HG03442 (cell line): ENCODE results near the gene ZNF224.

Experiments
- ATAC-seq: cut with Tn5 transposase; IDR thresholded peaks from one replicate; pipeline ENCODE4 v1.9.1; 2021; ENCODE audit warnings: mild to moderate bottlenecking, moderate library complexity; ENCODE audit not compliant: unreplicated experiment

ZNF224 gene

DNA sequence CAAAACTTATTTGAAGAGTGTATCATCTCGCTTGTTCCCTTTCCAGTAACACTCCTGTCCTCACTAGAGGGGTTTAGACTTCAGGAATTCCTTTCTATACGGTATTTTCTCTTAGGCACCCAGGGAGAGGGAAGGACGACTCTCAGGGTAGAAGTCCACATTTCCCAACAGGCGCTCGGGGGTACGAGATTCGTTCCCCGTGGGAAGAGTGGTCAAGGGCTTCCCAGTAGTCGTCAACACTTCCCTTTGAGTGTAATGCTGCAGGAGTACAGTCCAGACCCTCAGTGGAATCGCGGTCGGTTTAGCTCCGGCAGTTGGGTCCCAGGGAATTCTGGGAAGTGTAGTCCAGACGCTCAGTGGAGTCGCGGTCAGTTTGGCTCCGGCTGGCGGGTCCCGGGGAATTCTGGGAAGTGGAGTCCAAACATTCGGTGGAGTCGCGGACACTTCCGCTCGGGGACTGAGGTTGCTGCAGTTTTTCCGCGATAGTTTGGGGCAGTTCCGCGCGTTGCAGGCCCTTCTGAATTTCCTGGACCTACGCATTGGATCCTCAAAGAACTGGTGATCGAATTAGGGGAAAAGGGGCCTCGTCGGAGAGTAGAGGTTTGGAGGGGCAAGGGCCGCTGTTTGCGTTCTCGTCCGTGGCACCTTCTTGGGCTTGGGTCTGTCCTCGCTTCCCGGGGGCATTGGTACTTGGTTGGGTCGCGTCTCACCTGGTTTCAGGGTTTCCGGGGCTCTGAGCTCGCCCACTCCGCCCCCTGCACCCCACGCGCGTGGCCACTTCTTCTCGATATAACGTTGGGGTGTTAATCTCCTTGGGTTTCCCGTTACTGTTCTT lies at the start of gene ZNF224:
TSS of gene ZNF224 (plus strand) at position 431 of the 835 bp plus-strand sequence. CDS start 3,513 bp downstream, outside the sequence.
- peak; percentile 82 for ATAC-seq

GRCh38 chr19:44050740-44051649 lies 43.2 kb upstream of the ZNF224 start:
- ATAC-seq, result no peak

- no peak for ATAC-seq
Measured at GRCh38 chr19:44051650-44052402, 42.3 kb upstream of the ZNF224 start, which contains the start of gene ZNF223. Gene ZNF223 (plus strand): TSS chr19:44052036. CDS start chr19:44055177, 3,141 bp downstream.

- ATAC-seq, result no peak
Measured at GRCh38 chr19:44055870-44056269, 38.3 kb upstream of the ZNF224 start.

DNA sequence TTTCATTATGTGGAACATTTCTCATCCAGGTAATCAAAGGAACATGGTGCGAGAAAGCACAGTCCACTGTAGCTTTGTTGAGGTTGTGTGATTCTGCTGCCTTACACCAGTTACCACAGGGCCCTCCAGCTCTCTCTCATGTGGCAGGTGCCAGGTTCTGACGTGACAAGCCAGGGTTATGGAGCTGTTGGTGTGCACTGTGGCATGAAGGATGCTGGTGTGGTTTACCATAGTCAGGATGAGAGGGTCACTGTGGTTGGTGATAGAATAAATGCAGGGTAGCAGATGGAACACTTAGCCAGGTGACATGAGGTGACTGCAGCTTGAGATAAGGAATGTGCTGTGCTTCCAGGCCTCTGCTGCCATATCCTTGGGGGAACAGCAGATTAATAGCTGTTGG lies 34.9 kb upstream of the ZNF224 start:
- ATAC-seq, result no peak

GRCh38 chr19:44061038-44061437 lies 33.1 kb upstream of the ZNF224 start:
- ATAC-seq, result no peak

GRCh38 chr19:44066305-44066704 lies 27.9 kb upstream of the ZNF224 start:
- ATAC-seq, result no peak

DNA sequence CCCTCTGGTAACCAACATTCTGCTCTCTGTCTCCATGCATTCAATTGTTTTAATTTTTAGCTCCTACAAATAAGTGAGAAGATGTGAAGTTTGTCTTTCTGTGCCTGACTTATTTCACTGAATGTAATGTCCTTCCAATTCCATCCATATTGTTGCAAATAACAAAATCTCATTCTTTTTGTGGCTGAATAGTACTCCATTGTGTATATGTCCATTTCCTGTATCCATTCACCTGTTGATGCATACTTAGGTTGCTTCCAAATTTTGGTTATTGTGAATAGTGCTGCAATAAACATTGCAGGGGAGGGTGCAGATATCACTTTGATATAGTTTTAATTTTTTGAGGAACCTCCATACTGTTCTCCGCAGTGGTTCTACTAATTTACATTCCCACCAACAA lies 24.7 kb upstream of the ZNF224 start:
- no peak for ATAC-seq

GRCh38 chr19:44071824-44072542 lies 22.2 kb upstream of the ZNF224 start, which contains the start of gene ZNF284:
Gene ZNF284 (plus strand): TSS chr19:44072159. CDS start chr19:44076390, 4,231 bp downstream.
- ATAC-seq, result peak; percentile 91

- ATAC-seq, result no peak
Measured at GRCh38 chr19:44072543-44073401, 21.4 kb upstream of the ZNF224 start.

- ATAC-seq, result no peak
Measured at GRCh38 chr19:44076325-44076724, 17.8 kb upstream of the ZNF224 start.

GRCh38 chr19:44092108-44092507 lies 2.1 kb upstream of the ZNF224 start:
- no peak for ATAC-seq

GRCh38 chr19:44107751-44108150 lies 13.6 kb downstream of the ZNF224 start:
- no peak for ATAC-seq

- no peak for ATAC-seq
Measured at GRCh38 chr19:44109458-44109857, 15.3 kb downstream of the ZNF224 start.

GRCh38 chr19:44111910-44112463 lies 17.8 kb downstream of the ZNF224 start:
- ATAC-seq, result no peak

GRCh38 chr19:44112802-44113137 lies 18.6 kb downstream of the ZNF224 start:
- ATAC-seq, result no peak

DNA sequence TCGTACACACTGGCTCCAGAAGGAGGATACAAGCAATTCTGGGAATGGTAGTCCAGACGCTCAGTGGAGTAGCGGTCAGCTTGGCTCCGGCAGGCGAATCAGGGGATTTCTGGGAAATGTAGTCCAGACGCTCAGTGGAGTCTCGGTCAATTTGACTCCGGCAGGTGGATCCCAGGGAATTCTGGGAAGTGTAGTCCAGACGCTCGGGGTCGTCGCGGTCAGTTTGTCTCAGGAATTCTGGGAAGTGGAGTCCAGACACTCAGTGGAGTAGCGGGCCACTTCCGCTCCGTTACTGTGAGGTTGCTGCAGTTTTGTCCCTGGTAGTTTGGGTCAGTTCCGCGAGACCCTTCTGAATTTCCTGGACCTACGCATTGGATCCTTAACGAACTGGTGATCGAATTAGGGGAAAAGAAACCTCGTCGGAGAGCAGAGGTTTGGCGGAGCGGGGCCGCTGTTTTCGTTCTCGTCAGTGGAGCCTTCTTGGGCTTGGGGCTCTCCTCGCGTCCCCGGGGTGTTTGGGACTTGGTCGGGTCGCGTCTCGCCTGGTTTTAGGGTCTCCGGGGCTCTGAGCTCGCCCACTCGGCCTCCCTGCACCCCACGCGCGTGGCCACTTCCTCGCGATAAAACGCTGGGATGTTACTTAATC lies 19.1 kb downstream of the ZNF224 start, which contains the start of gene ZNF225:
TSS of gene ZNF225 (plus strand) at position 262 of the 646 bp plus-strand sequence. CDS start 2,429 bp downstream, outside the sequence.
- ATAC-seq, result peak; percentile 91

GRCh38 chr19:44113784-44114390 lies 19.7 kb downstream of the ZNF224 start:
- ATAC-seq, result no peak
